Loucy (cell line): ENCODE results near the gene CD46.
A peak's percentile ranks its signal among the peaks of the same experiment; 100 is the strongest.
"Not testable (repeated sequence)": the region's sequence is repeated elsewhere in the genome, so short reads cannot be mapped to it uniquely, and the experiment has no call there.

Source experiments
- H2AFZ ChIP-seq: fragments of 200-600 bp; sonication (generic); 2 replicates; pipeline ENCODE4 v1.6.0; 2016; ENCODE audit warnings: antibody characterized with exemption, mild to moderate bottlenecking, low read length, moderate library complexity
- H3F3A ChIP-seq: fragments of 200-600 bp; 2 replicates; pipeline ENCODE4 v1.6.0; 2016; ENCODE audit warnings: antibody characterized with exemption, low read depth, mild to moderate bottlenecking
- H3K27me3 ChIP-seq: fragments of 200-600 bp; sonication (generic); 2 replicates; pipeline ENCODE4 v1.6.1; 2014; ENCODE audit warnings: low read length, mild to moderate bottlenecking; ENCODE audit not compliant: insufficient read depth, poor library complexity, severe bottlenecking
- H3K36me3 ChIP-seq: fragments of 200-600 bp; sonication (generic); 2 replicates; pipeline ENCODE4 v1.6.1; 2016; ENCODE audit warnings: low read length; ENCODE audit not compliant: insufficient read depth
- H3K4me1 ChIP-seq: fragments of 200-600 bp; sonication (generic); 2 replicates; pipeline ENCODE4 v1.5.1; 2014; ENCODE audit warnings: low read length, mild to moderate bottlenecking; ENCODE audit not compliant: insufficient read depth, poor library complexity, severe bottlenecking
- H3K4me2 ChIP-seq: fragments of 200-600 bp; sonication (generic); 2 replicates; pipeline ENCODE4 v1.6.0; 2014; ENCODE audit warnings: antibody characterized with exemption, low read length, low read depth, mild to moderate bottlenecking; ENCODE audit not compliant: poor library complexity, severe bottlenecking
- H3K4me3 ChIP-seq: fragments of 200-600 bp; sonication (generic); 2 replicates; pipeline ENCODE4 v1.5.1; 2014; ENCODE audit warnings: low read length, mild to moderate bottlenecking, mixed read lengths; ENCODE audit not compliant: poor library complexity, severe bottlenecking
- H3K79me2 ChIP-seq: fragments of 200-600 bp; sonication (generic); 2 replicates; pipeline ENCODE4 v1.6.1; 2014; ENCODE audit warnings: low read length; ENCODE audit not compliant: insufficient read depth
- H3K9ac ChIP-seq: fragments of 200-600 bp; sonication (generic); 2 replicates; pipeline ENCODE4 v1.6.0; 2014; ENCODE audit warnings: mild to moderate bottlenecking, low read depth, low read length, moderate library complexity; ENCODE audit not compliant: poor library complexity, severe bottlenecking
- H3K9me2 ChIP-seq: fragments of 200-600 bp; sonication (generic); replicated peaks from 2 replicates; pipeline ENCODE4 v1.6.1; 2016; ENCODE audit warnings: low read depth, low read length, mixed read lengths
- H3K9me3 ChIP-seq: fragments of 200-600 bp; sonication (generic); 2 replicates; pipeline ENCODE4 v1.6.1; 2014; ENCODE audit warnings: mild to moderate bottlenecking, antibody characterized with exemption, low read length, low read depth; ENCODE audit not compliant: insufficient read depth
- H4K20me1 ChIP-seq: fragments of 200-600 bp; sonication (generic); 2 replicates; pipeline ENCODE4 v1.6.0; 2014; ENCODE audit warnings: antibody characterized with exemption, low read length, mild to moderate bottlenecking; ENCODE audit not compliant: insufficient read depth, poor library complexity, severe bottlenecking
- EZH2phosphoT487 ChIP-seq: fragments of 200-600 bp; IDR thresholded peaks from 2 replicates; pipeline ENCODE4 v1.6.1; 2018; ENCODE audit warnings: antibody characterized with exemption, mild to moderate bottlenecking, moderate library complexity, borderline replicate concordance
- TF ChIP-seq, protein P1 (sequence below): fragments of 200-600 bp; sonication (generic); conservative IDR thresholded peaks from 2 replicates; pipeline ENCODE4 v1.5.1; 2014; ENCODE audit warnings: mild to moderate bottlenecking, antibody characterized with exemption, low read length

The CD46 gene

DNA sequence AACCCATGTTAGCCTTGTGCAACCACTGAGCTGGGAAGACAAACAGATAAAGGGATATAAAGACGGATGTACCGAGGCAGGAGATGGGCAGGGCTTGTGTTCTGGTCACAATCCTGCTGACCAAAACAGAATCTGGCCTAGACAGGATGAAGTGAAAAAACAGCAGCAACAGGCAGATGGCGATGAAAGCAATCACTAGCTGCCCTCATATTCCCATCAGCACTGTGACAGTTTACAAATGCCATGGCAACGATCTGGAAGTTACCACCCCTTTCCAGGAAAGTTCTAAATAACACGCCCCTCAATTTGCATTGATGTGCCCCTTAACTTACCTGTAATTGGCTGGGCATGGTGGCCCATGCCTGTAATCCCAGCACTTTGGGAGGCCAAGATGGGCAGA, 40.6 kb upstream of the CD46 start:
- H3K4me3 ChIP-seq: no peak overlapping the region
- no peak overlapping the region for H3K4me2 ChIP-seq
- no peaks in the 10 kb centered on the region for H3K9me3 ChIP-seq
- H2AFZ ChIP-seq: no peak overlapping the region
- no peaks in the 10 kb centered on the region for H3K27me3 ChIP-seq
- H3K36me3 ChIP-seq: no peaks in the 10 kb centered on the region
- no peaks in the 10 kb centered on the region for H3K79me2 ChIP-seq
- no peak overlapping the region for H3K9ac ChIP-seq
- no peak for TF ChIP-seq EZH2phosphoT487
- TF ChIP-seq, protein P1, sequence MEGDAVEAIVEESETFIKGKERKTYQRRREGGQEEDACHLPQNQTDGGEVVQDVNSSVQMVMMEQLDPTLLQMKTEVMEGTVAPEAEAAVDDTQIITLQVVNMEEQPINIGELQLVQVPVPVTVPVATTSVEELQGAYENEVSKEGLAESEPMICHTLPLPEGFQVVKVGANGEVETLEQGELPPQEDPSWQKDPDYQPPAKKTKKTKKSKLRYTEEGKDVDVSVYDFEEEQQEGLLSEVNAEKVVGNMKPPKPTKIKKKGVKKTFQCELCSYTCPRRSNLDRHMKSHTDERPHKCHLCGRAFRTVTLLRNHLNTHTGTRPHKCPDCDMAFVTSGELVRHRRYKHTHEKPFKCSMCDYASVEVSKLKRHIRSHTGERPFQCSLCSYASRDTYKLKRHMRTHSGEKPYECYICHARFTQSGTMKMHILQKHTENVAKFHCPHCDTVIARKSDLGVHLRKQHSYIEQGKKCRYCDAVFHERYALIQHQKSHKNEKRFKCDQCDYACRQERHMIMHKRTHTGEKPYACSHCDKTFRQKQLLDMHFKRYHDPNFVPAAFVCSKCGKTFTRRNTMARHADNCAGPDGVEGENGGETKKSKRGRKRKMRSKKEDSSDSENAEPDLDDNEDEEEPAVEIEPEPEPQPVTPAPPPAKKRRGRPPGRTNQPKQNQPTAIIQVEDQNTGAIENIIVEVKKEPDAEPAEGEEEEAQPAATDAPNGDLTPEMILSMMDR: peak; percentile 29; the same call in 1 of the 2 replicates
- no peaks in the 10 kb centered on the region for H3K9me2 ChIP-seq
- no peaks in the 10 kb centered on the region for H3K4me1 ChIP-seq
- no peaks in the 10 kb centered on the region for H3F3A ChIP-seq
- H4K20me1 ChIP-seq: no peaks in the 10 kb centered on the region

DNA sequence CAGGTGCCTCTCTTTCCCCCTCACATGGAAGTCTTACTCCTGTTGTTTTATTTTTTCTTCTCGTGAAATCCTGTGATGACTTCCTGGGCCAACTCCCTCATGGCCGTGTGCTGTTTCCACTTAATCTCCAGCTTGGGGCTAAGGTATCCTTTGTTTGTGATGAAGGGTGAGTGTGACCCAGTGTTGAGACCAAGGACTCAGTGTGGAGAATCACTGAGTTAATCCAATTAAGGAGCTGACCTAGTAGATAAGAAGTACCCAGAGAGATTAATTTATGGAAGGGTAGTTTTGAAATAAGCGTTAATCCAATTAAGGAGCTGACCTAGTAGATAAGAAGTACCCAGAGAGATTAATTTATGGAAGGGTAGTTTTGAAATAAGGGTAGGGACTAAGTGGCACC, 39.2 kb upstream of the CD46 start:
- not testable (repeated sequence) for H3K79me2 ChIP-seq, H3K9ac ChIP-seq, H3K4me1 ChIP-seq, H3K4me2 ChIP-seq, H3K9me3 ChIP-seq, H4K20me1 ChIP-seq, H3K27me3 ChIP-seq, H3K9me2 ChIP-seq, H2AFZ ChIP-seq, H3F3A ChIP-seq, H3K4me3 ChIP-seq, H3K36me3 ChIP-seq

DNA sequence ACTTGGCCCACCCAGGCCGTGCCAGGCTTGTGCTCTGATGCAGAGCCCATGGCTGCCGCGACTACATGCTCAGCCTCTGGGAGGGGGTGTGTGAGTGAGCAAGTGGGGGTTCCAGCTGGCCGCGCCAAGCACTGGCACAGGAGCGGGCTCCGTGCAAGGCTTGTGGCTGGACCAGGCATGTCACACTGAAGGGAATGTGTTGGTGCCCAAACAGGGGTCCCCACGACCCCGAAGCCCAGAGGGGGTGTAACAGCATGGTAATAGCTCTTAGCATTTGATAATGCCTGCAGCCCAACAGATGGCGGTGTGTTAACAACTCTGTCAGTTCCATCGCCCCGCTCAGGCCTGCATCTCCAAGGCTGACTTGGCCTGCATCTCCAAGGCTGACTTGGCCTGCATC, 38.3 kb upstream of the CD46 start:
- H3K4me2 ChIP-seq: no peak overlapping the region
- TF ChIP-seq, protein P1: peak; percentile 31
- TF ChIP-seq EZH2phosphoT487: no peak
- H3K4me1 ChIP-seq: no peaks in the 10 kb centered on the region
- H3K9me3 ChIP-seq: no peaks in the 10 kb centered on the region
- H3K27me3 ChIP-seq: no peaks in the 10 kb centered on the region
- H4K20me1 ChIP-seq: no peaks in the 10 kb centered on the region
- no peaks in the 10 kb centered on the region for H3F3A ChIP-seq
- H3K9me2 ChIP-seq: no peaks in the 10 kb centered on the region
- H3K79me2 ChIP-seq: no peaks in the 10 kb centered on the region
- H3K36me3 ChIP-seq: no peaks in the 10 kb centered on the region
- no peak overlapping the region for H3K4me3 ChIP-seq
- H3K9ac ChIP-seq: no peak overlapping the region
- no peak overlapping the region for H2AFZ ChIP-seq

DNA sequence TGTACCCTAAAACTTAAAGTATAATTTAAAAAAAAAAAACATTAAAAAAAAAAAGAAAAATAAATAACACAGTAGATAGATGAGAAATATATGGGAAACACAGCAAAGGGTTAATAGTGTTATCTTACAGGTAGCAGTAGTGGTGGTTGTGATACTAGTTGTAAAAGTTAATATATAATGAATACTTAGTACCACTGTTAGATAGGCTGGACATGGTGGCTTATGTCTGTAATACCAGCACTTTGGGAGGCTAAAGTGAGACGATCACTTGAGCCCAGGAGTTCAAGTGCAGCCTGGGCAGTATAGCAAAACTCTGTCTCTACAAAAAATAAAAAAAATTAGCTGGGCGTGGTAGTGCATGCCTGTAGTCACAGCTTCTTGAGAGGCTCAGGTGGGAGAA, 32.6 kb upstream of the CD46 start:
- Histone ChIP-seq H3K4me3 (no peak overlapping the region), H3K4me1 (no peaks in the 10 kb centered on the region)

DNA sequence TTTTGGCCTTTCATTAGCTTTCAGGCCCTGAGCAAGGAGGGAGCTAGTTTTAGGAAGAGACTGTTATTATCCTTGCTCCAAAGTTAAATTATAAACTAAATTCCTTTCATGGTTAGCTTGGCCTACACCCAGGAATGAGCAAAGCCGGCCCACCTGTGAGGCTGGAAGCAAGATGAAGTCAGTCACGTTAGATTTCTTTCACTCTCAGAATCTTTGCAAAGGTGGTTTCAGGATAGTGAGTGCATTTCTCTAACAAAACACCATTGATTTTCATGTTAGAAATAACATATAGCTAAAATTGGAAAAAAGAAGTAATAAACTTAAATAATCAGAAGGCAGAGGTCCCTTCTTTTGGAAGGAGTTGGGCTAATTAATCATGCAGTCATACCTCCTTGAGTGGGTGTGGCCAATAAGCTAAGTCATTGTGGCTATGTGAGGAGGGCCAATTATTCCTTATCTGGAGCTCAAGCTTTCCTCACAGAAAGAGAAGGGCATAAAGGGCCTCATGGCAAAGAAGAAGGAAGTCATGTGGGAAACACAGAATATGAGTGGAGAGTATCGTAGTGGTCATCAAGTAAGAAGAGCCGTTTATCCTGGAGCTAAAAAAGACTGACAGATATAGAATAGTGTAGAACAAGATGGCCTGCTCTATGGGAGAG, 23.5 kb upstream of the CD46 start:
- H2AFZ ChIP-seq, H3K27me3 ChIP-seq, H3K4me1 ChIP-seq, H3K36me3 ChIP-seq, H3F3A ChIP-seq, H3K9me3 ChIP-seq, H3K79me2 ChIP-seq, H3K9me2 ChIP-seq, H3K4me2 ChIP-seq, H4K20me1 ChIP-seq, H3K4me3 ChIP-seq, H3K9ac ChIP-seq: not testable (repeated sequence)

More for the DNA sequence above, 32.6 kb upstream of the CD46 start:
- Histone ChIP-seq H3K36me3 (no peaks in the 10 kb centered on the region), H3K9me3 (no peaks in the 10 kb centered on the region), H3K9me2 (no peaks in the 10 kb centered on the region), H2AFZ (no peak overlapping the region), H3K4me2 (no peak overlapping the region), H3K27me3 (no peaks in the 10 kb centered on the region), H4K20me1 (no peaks in the 10 kb centered on the region), H3F3A (no peaks in the 10 kb centered on the region), H3K9ac (no peak overlapping the region), H3K79me2 (no peaks in the 10 kb centered on the region)
- no peak for TF ChIP-seq EZH2phosphoT487
- TF ChIP-seq, protein P1: no peak
